Pons (tissue), 1 donor: ENCODE data around the gene CNOT2.
"Not testable (repeated sequence)": the region's sequence is repeated elsewhere in the genome, so short reads cannot be mapped to it uniquely, and the experiment has no call there.

ENCODE experiments used
- DNase-seq: peaks from one replicate; pipeline ENCODE4 v3.0.0-alpha.2; 2016; ENCODE audit warnings: low spot score

CNOT2 gene

DNA sequence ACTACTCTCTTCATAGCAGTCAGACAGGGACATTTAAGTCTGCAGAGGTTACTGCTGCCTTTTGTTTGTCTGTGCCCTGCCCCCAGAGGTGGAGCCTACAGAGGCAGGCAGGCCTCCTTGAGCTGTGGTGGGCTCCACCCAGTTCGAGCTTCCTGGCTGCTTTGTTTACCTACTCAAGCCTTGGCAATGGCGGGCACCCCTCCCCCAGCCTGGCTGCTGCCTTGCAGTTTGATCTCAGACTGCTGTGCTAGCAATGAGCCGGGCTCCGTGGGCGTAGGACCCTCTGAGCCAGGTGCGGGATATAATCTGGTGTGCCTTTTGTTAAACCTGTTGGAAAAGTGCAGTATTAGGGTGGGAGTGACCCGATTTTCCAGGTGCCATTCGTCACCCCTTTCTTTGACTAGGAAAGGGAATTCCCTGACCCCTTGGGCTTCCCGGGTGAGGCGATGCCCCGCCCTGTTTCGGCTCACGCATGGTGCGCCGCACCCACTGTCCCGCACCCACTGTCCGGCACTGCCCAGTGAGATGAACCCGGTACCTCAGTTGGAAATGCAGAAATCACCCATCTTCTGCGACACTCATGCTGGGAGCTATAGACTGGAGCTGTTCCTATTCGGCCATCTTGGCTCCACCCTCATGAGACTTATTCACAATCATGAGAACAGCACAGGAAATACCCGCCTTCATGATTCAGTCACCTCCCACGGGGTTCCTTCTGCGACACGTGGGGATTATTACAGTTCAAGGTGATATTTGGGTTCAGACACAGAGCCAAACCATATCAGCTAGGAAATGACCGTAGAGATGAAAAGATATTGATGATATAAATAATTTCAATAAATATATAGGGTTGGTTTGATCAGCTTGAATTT lies 61.7 kb downstream of the CNOT2 start:
- DNase-seq: not testable (repeated sequence)

DNA sequence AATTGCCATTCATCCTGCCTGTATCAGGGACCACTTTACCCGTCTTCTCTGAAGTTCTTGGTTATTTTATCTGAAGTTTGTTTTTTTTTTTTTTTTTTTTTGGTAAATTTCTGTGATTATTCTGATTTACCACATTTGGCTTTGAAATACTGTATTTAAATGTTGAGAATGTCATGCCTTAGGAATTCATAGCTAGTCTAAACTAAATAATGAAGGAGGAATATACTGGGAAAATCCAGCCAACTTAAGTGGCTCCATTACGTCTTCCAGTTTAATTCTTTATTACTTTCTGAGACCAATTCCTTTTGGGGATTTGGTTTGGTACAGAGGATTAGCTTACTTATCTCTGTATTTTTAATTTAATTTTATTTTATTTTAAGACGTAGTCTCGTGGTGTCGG lies 62.6 kb downstream of the CNOT2 start:
- DNase-seq: no peak

GRCh38 chr12:70306676-70307075 lies 63.4 kb downstream of the CNOT2 start:
- DNase-seq: no peak

- DNase-seq: no peak
Measured at GRCh38 chr12:70307868-70308267, 64.6 kb downstream of the CNOT2 start.

- DNase-seq: no peak
Measured at GRCh38 chr12:70309348-70309747, 66.1 kb downstream of the CNOT2 start.

- DNase-seq: no peak
Measured at GRCh38 chr12:70314145-70314544, 70.9 kb downstream of the CNOT2 start.

- DNase-seq: peak; percentile 76
Measured at GRCh38 chr12:70317781-70318180, 74.5 kb downstream of the CNOT2 start.

DNA sequence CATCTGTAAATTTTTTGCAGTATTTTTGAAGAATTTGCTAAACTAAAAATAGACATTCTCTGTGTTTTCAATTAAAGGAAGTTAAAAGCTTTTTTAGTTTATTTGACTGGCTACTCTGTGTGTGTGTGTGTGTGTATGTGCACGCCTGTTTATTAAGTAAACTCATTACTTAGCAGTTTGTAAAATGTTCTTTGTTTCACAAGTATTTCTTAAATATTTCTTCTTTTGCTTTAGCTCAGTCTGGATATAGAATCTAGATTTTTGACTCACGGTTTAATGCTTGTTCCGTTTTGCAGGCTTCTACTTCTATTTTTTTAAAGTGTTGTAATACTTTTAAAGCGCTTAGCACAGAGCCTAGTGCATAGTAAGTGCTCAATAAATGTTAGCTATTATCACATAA lies 76.4 kb downstream of the CNOT2 start:
- DNase-seq: peak; percentile 9

DNA sequence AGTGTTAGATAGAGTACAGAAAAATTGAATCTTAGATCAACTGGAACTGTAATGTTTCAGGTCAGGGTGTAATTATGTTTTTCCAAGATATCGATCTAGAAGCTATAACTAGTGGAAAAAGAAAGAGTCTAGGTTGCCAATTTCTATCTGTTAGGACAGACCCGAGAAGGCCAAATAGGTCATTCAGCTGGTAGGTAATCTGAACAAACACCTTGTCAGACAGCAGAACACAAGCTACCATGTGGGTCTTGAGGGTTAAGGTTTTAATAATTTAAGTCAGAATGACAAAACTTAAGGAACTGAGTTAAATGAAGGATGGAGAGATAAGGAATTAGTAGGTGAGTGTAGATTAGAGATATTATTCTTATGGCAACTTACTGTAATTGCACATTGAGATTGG lies 78.0 kb downstream of the CNOT2 start:
- no peak for DNase-seq

DNA sequence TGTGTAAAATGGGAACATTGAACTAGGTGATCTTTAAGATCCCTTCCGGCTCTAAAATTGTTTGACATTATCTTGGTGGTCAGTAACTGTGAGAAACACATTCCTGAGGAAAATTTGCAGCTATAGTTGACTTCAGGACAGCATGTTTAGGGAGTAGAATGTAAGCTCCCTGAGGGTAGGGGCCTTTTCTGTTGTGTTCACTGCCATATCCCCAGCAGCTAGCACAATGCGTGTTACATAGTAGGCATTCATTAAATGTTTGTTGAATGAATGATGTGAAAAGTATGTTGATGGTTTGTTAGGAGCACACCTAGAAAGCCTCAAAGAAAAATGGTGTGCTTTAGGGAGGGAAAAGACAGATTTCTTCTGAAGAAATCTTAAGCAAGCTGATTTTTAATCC lies 84.3 kb downstream of the CNOT2 start:
- DNase-seq: no peak

GRCh38 chr12:70329728-70330127 lies 86.5 kb downstream of the CNOT2 start:
- DNase-seq: no peak

DNA sequence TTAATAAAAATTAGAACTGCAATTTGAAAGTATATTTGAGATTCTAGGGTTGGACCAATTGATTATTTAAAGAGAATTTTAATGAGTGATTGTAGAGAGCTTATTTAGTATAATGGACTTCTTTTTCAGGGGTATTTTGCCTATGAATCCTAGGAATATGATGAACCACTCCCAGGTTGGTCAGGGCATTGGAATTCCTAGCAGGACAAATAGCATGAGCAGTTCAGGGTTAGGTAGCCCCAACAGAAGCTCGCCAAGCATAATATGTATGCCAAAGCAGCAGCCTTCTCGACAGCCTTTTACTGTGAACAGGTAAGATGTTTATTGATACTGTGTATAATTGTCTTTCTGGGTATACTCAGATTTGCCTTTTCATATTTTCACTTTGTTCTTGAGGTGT lies 86.9 kb downstream of the CNOT2 start:
- DNase-seq: no peak

GRCh38 chr12:70332236-70332635 lies 89.0 kb downstream of the CNOT2 start:
- no peak for DNase-seq

GRCh38 chr12:70334742-70335141 lies 91.5 kb downstream of the CNOT2 start:
- no peak for DNase-seq

DNA sequence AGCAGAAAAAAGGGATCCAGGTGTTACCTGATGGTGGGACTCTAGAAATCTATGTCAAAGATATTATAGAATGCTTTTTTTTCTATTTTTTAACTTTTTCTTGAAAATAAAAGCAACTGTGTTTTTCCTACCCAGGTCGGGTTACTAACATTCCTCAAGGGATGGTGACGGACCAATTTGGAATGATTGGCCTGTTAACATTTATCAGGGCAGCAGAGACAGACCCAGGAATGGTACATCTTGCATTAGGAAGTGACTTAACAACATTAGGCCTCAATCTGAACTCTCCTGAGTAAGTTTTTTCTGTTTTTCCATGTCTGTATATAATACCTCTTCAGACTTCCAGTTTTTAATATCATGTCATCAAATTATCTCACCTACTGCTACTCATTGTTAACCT lies 95.3 kb downstream of the CNOT2 start:
- DNase-seq: no peak

GRCh38 chr12:70351076-70351475 lies 107.8 kb downstream of the CNOT2 start:
- no peak for DNase-seq

GRCh38 chr12:70353780-70354660 lies 110.8 kb downstream of the CNOT2 start:
- DNase-seq: peak; percentile 37

GRCh38 chr12:70354787-70355186 lies 111.6 kb downstream of the CNOT2 start:
- DNase-seq: peak; percentile 11

GRCh38 chr12:70355972-70356371 lies 112.7 kb downstream of the CNOT2 start:
- no peak for DNase-seq

GRCh38 chr12:70359458-70360197 lies 116.4 kb downstream of the CNOT2 start:
- DNase-seq: no peak

- DNase-seq: no peak
Measured at GRCh38 chr12:70360218-70360617, 117.0 kb downstream of the CNOT2 start.

DNA sequence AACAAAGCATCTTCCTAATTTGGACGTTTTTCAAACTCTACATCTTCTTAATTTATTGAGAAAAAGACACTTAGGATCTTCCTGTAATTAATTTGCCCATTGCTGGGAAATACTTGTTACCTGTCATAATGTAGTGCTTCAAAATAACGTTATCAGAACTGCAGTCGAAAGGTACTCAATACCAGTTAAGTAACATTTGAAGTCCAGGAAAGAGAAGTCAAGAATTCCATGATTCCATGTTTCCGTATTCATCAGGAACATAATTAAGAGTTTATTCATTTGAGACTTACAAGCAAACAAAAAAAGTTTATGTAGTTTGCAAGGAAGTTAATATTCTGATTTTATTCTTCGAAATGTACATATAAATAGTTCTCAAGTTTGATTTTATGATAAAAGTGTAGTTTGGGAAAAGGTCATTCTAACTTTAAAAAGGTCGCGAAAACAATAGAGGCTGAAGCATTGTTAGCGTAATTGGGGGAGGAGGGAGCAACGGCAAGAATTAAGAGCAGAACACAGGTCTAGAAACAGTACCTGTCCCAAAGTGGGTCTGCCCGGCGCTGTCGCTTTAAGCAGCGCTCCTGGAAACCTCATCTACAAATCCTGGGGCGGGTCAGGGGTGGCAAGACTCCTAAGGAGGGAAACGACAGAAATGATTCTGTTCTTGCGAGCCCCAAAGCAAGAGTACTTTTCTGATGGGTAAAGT lies 121.6 kb downstream of the CNOT2 start:
- no peak for DNase-seq
